GM21526 (cell line): ENCODE results near the gene TXNL4A.
A peak's percentile ranks its signal among the peaks of the same experiment; 100 is the strongest.
"Not testable (repeated sequence)": the region's sequence is repeated elsewhere in the genome, so short reads cannot be mapped to it uniquely, and the experiment has no call there.

Experiments used
- ATAC-seq: cut with Tn5 transposase; IDR thresholded peaks from one replicate; pipeline ENCODE4 v1.9.1; 2021; ENCODE audit warnings: moderate library complexity; ENCODE audit not compliant: unreplicated experiment, low FRiP score

The TXNL4A gene, protein sequence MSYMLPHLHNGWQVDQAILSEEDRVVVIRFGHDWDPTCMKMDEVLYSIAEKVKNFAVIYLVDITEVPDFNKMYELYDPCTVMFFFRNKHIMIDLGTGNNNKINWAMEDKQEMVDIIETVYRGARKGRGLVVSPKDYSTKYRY

DNA sequence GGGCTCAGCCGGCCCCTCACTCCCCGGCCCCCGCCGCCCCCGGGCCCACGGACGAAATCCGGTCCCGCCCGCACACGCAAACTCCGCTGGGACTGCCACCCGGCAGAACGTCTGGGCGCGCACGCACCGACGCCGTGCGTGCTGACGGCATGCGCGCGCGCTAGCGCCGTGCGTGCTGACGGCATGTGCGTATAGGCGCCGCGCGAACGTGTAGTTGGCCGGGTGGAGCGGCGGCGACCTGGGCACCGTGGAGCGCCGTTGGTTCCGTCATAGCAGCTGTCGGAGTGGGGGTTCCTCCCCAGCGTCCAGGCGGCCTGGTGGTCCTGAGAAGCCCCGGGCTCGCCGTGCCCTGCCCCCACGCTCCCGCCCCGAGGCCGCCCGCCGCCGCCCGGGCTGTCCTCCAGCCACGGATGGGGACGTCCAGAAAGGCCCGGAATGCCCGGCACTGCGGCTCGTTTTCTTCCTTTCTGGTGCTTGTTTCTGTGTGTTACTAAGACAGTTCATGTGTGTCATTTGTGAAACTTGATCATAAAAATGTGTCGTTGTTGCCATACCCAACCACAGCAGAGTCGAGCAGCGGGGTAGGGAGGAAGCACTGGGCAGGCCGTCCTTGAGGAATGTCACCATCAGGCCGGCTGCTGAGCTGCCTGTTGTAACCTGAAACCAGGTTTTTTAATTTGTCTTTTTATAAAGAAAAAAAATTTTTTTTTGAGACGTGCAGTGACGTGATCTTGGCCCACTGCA is at the start of gene TXNL4A:
Gene TXNL4A, minus strand, starts transcription at position 113 of the 744 bp plus-strand sequence. CDS start 171 bp downstream, outside the sequence.
- peak; percentile 93 for ATAC-seq

DNA sequence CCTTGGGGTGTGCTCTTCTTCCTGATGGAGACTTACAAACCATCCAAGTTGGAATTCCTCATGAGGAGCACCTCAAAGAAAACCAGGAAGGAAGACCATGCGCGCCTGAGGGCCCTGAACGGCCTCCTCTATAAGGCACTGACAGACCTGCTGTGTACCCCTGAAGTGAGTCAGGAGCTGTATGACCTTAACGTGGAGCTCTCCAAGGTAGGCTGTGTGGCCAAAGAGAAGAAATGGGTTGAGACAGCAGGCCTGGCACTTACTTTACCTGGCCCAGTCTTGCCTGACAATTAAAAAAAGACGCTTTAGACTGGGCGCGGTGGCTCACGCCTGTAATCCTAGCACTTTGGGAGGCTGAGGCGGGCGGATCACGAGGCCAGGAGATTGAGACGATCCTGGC is 48.9 kb upstream of the TXNL4A start:
- no peak for ATAC-seq

DNA sequence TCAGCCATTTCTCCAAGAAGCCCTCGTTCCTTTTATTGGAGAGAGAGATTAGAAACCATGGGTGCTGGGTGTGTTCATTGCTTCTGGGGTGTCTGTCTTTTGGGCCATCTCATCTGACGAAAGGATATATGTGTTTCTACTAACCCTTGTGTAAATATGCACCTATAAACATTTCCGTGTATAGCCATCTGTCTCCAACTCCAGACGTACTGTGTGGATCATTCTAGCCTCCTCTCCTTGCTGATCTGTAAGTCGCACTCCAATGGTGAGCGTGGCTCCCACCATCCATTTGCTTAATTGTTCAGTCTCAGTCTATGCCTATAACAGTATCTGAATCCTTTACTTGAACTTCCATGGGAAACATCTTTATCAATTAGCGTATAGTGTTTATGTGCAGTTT is 47.6 kb upstream of the TXNL4A start:
- ATAC-seq: no peak

DNA sequence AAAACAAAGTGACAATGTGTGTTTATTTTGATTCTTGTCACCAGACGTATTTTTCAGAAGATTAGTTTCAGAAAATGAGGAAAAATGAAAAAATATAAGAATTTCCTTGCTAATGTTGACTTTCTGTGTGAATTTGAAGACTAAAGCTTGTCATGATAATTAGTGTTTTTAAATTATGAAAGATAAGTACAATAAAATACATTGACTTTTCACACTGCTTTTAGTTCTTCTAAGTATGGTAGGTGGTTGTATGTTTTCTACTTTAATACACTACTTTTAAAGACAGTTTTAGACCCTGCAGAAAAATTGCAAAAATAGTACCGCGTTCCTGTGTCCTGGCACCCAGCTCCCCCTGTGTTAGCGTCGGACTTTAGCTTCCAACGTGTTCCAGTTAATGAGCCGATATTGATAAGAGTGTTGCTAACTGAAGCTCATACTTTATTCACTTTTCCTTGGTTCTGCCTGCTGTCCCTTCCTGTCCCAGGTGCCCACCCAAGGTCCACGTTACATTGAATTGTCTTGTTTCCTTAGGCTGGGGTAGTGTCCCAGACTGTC is 46.6 kb upstream of the TXNL4A start:
- ATAC-seq: no peak

DNA sequence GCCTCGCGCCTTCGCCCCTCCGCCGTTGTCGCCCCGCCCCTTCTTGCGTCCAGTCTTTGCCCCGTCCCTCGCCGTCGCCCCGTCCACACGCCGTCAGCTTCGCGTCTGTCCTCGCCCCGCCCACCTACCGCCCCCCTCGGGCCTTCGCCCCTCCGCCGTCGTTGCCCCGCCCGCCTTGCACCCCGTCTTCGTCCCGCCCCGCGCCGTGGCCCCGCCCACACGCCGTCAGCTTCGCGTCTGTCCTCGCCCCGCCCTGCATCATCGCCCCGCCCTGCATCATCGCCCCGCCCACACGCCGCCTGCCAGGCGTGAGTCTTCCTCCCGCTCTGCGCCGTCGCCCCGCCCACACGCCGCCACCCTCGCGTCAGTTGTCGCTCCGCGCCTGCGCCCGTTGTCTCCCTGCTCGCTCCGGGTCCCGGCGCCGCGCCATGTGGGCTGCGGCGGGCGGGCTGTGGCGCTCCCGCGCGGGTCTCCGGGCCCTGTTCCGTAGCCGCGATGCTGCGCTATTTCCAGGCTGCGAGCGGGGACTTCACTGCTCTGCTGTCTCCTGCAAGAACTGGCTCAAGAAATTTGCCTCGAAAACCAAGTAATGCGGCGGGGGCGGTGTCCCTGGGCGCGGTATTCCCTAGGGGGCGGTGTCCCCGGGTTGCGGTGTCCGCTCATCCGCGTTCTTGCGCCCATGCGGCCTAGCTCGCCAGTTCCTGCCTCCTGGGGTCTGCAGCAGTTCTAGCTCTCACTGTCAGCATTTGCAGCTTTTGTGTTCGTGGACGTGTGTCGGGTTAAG is 45.9 kb upstream of the TXNL4A start, which contains the start of gene RBFA:
Gene RBFA, plus strand, starts transcription at position 367 of the 784 bp plus-strand sequence. Its CDS starts 62 bp downstream, at position 429.
- ATAC-seq: peak; percentile 72

DNA sequence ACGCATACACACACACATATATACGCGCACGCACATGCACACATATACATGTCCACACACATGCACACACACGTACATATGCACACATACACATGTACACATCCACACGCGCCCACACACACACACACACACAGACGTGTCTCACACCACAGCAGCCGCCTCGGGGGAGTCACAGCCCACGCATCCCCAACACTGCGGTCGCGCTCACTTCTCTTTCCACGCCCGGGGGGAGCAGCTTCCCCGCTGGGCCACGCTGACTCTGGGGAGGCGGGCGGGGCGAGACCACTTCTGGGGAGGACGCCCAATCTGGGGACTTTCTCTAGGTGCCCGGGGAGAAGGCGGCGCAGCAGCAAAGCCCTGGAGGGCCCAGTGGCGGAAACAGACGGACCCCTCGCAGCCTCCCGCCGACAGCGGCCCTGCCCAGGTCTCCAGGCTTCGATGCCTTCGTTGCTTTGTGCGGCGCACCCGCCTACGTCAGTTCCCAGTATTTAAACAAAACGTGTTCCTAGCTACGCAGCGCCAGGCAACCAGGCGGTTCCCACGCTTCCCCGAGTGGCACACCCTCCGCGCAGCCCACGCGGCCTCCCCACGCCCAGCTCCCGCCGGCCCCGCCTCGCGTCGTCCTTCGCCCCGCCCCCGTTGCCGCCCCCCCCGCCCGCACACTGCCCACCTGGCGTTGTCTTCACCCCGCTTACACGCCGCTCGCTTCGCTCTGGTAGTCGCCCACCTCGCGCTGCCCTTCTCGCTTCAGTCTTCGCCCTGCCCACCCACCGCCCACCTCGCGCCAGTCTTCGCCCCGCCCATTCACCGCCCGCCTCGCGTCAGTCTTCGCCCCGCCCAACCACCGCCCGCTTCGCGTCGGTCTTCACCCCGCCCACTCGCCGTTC is 45.1 kb upstream of the TXNL4A start:
- ATAC-seq: peak; percentile 40

DNA sequence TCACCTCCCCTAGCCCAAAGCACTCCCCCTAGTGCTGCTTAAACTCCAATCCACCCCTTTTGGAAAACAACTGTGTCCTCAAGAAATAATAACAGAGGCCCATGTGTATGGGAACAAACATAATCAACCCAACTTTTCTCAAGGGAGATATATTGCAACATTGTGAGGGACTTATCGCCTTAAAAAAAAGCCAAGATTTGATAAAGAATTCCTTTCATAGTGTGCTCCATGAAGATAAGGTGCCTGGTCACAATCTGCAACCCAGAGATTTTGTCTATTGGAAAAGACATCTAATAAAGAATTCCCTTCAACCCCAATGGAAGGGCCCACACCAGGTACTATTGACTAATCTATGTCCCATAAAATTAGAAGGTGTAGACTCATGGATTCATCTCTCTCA is 41.3 kb upstream of the TXNL4A start:
- ATAC-seq: no peak

DNA sequence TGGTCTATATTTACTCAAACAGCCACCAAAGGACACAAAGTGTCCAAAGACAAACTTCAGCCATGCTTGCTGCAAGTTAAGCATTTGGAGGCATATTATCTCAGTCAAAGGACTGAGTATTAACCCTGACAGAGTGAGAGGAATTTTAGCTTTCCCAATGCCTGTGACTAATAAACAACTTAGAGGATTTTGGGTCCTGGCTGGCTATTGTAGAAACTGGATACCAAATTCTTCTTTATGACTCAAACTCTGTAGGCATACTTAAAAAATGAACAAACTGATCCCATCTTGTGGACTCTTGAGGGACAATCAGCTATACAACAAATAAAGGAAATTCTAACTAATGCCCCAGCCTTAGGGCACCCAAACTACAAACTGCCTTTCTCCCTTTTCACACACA is 39.4 kb upstream of the TXNL4A start:
- ATAC-seq: not testable (repeated sequence)

DNA sequence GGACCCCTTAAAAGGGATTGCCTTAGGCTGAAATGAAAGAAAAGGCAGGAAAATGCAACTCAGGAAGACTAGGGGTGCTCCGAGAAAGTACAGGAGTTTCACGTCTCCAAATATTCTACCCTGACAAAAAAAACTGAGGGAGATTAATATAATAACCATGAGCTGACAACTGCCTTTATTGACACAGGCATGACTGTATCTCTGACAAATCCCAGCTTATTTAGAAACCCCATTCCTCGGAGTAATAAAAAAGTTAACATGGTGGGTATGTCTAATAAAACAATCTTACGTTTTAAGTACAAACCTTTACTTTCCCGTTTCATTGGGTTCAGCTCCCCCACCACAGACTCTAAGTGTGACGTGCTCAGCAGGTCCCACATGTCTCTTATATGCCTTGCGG is 38.0 kb upstream of the TXNL4A start:
- no peak for ATAC-seq

DNA sequence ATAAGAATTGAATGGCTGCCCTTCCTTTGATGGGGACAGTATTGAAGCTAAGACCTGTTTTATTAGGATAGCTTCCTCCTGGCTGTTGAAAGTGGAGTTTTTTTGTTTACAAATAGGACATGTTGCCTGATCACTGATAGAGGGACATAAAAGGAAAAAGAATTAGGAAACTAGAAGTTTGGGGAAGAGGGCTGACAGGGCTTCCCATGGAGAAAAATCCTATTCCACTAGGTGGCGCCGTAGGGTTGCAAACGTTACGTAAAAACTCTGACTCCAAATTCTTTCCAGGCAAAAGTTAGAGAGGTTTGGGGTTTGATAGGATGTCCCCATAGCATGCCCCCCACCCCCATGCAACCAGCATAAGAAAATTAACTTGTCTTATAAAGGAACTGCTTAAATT is 34.8 kb upstream of the TXNL4A start:
- no peak for ATAC-seq

DNA sequence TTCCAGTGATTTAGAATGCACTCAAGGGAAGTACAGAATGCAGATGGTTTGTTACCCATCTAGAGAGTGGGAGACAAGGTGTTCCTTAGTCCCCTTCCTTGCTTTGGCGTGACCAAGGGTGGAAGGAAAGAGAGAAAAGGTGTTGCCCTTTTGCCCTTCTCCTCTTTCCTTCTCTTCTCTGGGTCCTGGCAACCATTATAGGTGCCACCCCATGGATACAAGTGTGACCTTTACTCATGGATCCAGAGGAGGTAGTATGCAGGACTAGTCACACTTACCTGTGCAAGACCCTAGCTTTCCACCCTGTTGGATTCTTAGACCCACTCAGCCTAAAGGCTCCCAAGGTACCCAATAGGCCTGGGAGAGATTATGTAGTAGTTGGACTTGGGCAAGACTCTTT is 34.2 kb upstream of the TXNL4A start:
- no peak for ATAC-seq

DNA sequence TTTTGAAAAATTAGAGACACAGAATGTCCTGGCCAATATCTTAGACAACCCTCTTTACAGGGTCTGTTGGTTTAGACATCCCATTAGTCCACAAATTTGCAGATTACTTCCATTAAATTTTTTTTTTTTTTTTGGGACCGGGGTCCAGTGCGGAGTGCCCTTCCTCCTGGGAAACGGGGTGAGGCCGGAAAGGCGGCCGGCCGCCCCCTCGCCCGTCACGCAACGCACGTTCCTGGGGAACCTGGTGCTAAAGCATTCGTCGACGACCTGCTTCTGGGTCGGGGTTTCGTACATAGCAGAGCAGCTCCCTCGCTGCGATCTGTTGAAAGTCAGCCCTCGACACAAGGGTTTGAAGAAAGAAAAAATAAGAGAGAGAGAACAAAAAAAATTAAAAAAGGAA is 24.4 kb upstream of the TXNL4A start:
- ATAC-seq: no peak

DNA sequence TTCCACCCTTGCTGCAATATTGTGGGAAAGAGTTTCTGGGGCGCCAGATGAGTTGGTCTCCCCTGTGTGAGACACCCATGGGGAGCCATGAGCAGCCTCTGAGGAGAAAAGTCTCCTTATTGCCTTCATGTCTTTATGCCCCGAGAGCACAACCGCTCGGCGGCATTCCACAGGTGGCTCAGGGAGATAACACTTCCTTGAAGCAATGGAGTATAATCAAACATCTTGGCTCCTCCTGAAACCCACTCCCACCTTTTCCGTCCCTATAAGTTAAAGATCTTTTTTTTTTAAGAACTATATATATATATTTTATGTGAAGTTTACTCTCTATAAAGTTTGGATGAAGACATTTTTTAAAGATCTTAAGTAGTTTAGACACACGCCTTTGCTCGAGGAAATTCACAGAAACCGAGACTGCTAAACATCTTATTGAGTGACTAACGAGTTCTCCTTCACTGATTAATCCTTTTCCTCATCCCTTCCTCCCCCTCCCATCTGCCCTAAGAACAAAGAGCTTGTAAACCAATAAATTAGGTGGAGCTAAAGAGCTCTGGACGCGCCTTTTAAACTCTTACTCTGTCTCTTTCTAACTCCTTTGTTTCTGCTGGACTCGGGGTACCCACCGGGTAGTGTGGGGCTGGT is 23.3 kb upstream of the TXNL4A start:
- ATAC-seq: not testable (repeated sequence)

DNA sequence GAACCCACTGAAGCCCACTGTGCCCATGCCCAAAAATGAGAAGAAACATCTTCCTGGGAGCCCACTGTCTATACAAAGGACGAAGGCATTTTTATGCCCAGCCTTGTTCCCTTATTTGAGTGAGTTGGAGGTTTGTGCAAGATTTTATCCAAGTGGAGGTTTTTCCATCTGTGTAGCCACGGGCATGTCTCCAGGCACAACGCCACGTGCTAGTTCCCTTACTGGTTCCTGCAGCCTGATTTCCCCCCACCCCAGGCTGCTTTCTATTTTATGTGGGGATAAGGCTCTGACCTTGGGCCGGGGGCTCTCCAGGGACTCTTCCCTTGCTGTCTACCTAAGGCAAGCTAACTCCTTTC is 22.2 kb upstream of the TXNL4A start:
- no peak for ATAC-seq

DNA sequence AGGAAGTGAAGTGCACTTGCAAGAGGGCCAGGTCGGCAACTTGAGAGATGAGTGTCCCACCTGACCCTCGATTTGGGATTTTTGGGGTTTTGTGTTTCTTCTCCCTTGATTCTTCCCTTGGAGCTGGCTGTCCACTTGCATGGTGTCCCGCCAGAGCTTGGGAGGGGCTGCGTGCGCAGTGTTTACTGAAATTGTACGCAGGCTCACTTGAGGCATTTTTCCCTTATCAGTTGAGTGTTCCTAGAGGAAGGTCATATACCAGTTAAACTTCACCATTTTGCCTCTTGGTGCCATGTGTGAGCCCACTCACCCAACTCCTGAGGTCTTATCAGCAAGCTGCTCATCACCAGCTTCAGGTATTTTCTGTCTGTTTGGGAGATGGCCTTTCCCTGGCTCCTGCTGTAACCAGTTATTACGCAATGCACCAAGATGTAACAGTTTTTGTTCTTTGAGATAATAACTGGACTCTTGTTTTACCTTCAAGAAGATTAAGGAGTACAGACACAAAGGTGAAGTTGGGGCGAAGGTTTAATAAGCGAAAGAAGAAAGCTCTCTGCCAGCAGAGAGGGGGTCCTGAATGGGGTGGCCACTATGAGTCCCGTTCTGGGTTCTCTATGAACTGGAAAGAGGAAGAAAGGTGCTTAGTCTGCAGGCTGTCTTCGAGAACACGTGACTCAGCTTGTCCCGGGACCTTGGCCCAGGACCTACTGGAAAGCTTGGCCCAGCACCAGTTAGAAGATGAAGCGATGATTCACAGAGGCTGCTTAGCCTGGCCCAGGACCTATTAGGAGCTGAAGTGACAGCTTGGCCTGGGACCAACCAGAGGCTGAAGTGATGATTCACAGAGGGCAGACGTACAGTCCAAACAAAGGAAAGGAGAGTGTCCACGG is 21.5 kb upstream of the TXNL4A start:
- ATAC-seq: no peak

DNA sequence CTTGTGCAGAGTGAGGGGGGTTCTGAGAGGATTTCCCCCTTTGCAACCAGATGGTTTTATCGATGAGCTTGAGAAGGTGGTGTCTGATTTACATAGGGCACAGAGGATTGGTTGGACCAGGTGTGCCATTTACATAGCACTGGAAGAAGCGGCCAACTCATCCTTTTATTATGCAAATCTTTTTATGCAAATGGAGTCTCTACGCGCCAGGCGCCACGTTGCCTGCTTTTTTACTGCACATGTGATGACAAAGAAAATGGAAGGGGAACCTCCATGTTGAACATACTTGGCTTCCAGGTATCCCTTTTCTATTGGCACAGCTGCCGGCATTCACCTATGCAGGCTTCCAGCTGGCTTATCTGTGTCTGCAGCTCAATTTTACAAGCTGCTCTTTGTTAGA is 18.4 kb upstream of the TXNL4A start:
- no peak for ATAC-seq

DNA sequence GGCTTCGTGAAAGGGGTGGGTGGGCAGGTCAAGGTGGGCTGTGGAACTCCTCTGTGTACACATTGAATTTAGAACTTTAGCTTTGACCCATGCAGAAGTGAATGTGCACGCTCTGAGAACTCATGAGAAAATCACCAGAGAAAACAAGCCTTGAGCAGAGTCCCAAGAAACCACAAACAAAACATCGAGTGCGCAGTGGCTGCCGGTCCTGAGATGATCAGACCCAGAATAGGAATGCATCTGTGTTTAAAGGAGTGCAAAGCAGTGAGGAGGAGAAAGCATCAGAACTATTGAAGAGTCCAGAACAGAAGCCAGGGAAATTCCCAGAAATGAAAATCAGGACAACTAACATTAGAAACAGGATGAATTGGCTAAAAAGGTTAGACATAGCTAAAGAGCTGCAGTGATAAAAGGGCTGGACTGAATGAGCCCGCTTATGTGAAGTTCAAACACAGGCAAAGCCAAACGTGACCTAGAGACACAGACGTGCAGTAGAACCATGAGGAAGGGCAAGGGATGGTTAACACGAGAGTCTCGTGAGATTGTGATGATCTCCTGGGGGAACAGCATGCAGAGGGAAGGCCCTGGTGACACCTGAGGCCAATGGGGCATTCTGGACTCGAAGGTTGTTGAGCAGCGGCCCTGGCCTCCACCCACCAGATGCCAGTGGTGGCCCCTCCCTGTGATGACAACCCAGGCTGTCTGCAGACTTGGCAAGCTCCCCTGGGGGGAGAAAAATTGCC is 16.4 kb upstream of the TXNL4A start:
- ATAC-seq: no peak

DNA sequence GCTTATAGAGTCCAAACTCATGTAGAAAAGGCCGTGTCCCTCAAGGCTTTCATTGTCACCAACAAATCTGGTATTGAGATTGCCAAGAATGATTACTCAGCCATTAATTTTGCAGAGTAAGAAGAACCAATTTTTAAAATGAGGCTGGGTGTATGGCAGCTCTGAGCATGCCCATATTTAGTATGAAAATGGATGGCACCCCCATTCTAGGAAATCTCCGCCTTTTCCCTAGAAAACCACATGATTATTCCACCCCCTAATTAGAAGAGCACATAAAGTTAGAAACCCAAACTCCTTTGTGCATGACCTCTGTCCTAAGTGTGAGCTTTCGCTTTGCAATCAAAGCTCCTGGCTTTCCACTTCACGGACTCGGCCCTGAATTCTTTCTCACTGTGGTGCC is 14.1 kb upstream of the TXNL4A start:
- ATAC-seq: no peak
